Mucosa of descending colon (tissue), 3 donors: ENCODE data around the gene MAP3K8. TPM values are rescaled to one million over a fixed set of nuclear protein-coding genes. Genes with fewer than 3 reads are reported as not detected.

Experiments
- ATAC-seq: fragments of 200-7000 bp; cut with Tn5 transposase; one replicate; pipeline ENCODE4 v1.9.1; 2020; ENCODE audit warnings: mild to moderate bottlenecking, moderate library complexity
- DNase-seq, 3 donors: peaks; one replicate each; pipeline ENCODE4 v3.0.0-alpha.2; 2020
- H3K36me3 ChIP-seq: fragments of 200-600 bp; one replicate; pipeline ENCODE4 v1.8.0; 2021; ENCODE audit warnings: low read depth, mild to moderate bottlenecking
- H3K4me1 ChIP-seq: fragments of 200-600 bp; one replicate; pipeline ENCODE4 v1.8.0; 2021; ENCODE audit warnings: low read depth, mild to moderate bottlenecking
- H3K4me3 ChIP-seq: fragments of 200-600 bp; one replicate; pipeline ENCODE4 v1.8.0; 2021; ENCODE audit warnings: mild to moderate bottlenecking
- H3K9me3 ChIP-seq: fragments of 200-600 bp; one replicate; pipeline ENCODE4 v1.8.0; 2021; ENCODE audit warnings: mild to moderate bottlenecking
- intact Hi-C, 2 donors: fragments of 100-400 bp; cut with DNase I in 1 of 2; cut with micrococcal nuclease in 1 of 2; formaldehyde crosslinking; loops; one replicate each; pipeline versions ENCODE4 v1.11.0 to v1.11.1; 2022; cut with DNase I, micrococcal nuclease
- long read RNA-seq, 2 donors: library from polyadenylated mRNA; unstranded; transcript quantifications; one replicate each; pipeline ENCODE4 v2.0.0, GENCODE V29; 2019 to 2021
- total RNA-seq, 3 donors: library from RNA; stranded (reverse); fragmentation: NEBNext Ultra II Directional in 2 of 3; extraction: Animal tissue kit (Norgen Biotek cat#: 25700) in 2 of 3; gene quantifications; one replicate each; pipeline versions ENCODE4 v1.2.1 to v1.2.4, GENCODE V29; 2021 to 2023
- TF ChIP-seq, protein P1 (sequence below): fragments of 200-600 bp; IDR thresholded peaks from one replicate; pipeline ENCODE4 v1.8.0; 2022; ENCODE audit warnings: antibody characterized with exemption, mild to moderate bottlenecking
- donor health status: DM: no; HTN: no; CAD: no; lungs with moderate emphysema.
- donor health status: DM: no; HTN: no; CAD: no.
- donor health status: DM: no; HTN: yes; CAD: no.

MAP3K8 gene
- 10 to 100 TPM; 12.3 to 20.3 (median 18.1) TPM for total RNA-seq
- long read RNA-seq, donor 1, partial matches to known transcripts: 1 of 13 reads
- long read RNA-seq, donor 1, other reads (novel, unspliced or antisense): 9 of 13 reads
- long read RNA-seq, donor 2, partial matches to known transcripts: 0 of 8 reads
- long read RNA-seq, donor 2, other reads (novel, unspliced or antisense): 6 of 8 reads

DNA sequence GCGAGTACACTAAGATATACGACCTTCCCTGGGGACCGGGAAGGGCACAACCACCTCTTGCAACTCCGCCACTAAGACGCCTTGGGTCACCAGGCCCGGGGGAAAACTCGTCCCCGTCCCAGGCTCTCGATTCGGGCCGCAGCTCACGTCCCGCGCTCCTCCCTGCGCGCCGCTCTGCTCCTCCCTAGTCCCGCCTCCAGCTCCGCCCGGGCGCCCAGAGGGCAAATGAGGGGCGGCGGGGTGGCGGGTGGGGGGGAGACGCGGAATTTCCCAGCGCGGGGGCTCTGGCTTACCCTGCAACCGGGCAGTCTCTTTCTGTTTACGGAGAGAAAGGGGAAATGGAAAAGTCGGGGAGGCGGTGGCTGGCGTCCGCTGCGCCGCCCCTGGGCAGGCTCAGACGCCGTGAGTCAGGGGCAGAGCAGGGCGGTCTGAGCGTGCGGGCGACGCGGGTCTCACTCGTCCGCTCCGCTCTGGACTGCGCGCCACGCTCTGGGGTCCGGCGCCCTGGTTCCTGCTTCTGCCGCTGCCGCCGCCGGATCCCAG is at the start of gene MAP3K8:
MAP3K8 (plus strand) TSS at position 455 of the 543 bp plus-strand sequence. CDS start 4,755 bp downstream, outside the sequence.
- DNase-seq (peak; percentile 91 to 95 (median 94)), ATAC-seq (peak; percentile 82)
- H3K36me3 ChIP-seq: no peaks in the 10 kb centered on the region
- H3K9me3 ChIP-seq: no peaks in the 10 kb centered on the region
- peaks cover 18% of the 10 kb centered on the region for H3K4me1 ChIP-seq
- intact Hi-C loops: no loop called here
- H3K4me3 ChIP-seq: peak within 1 kb of the TSS; percentile 83
- TF ChIP-seq, protein P1, sequence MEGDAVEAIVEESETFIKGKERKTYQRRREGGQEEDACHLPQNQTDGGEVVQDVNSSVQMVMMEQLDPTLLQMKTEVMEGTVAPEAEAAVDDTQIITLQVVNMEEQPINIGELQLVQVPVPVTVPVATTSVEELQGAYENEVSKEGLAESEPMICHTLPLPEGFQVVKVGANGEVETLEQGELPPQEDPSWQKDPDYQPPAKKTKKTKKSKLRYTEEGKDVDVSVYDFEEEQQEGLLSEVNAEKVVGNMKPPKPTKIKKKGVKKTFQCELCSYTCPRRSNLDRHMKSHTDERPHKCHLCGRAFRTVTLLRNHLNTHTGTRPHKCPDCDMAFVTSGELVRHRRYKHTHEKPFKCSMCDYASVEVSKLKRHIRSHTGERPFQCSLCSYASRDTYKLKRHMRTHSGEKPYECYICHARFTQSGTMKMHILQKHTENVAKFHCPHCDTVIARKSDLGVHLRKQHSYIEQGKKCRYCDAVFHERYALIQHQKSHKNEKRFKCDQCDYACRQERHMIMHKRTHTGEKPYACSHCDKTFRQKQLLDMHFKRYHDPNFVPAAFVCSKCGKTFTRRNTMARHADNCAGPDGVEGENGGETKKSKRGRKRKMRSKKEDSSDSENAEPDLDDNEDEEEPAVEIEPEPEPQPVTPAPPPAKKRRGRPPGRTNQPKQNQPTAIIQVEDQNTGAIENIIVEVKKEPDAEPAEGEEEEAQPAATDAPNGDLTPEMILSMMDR: no peak

DNA sequence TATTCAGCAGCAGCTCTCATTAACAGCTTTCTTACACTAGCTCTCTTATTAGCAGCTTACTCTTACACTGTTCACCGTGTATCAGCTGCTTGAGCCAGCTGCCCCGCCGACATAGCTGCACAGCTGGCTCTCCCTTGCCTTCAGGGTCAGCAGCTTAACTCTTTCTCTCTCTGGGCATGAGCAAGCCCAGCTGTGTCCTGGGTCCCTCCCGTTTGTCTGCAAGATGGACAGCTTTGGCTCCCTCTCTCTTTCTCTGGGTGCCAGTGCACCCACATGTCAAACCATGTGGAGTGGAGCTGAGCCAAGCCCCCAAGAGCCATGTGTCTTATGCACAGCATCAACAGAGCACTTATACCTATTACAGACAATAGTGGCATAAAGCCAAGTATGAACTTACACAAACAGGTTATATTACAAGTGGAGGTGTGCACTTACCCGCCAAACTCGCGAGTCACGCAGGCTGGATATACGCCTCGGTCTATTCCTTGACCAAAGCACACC is 49.2 kb upstream of the MAP3K8 start:
- TF ChIP-seq, protein P1: no peak
- no peaks in the 10 kb centered on the region for H3K36me3 ChIP-seq
- peak in 1 of 3 donors; percentile 18 for DNase-seq
- peak; percentile 63 for ATAC-seq
- no peaks in the 10 kb centered on the region for H3K4me1 ChIP-seq
- H3K4me3 ChIP-seq: no peak overlapping the region
- H3K9me3 ChIP-seq: no peaks in the 10 kb centered on the region
- intact Hi-C loops: no loop called here

DNA sequence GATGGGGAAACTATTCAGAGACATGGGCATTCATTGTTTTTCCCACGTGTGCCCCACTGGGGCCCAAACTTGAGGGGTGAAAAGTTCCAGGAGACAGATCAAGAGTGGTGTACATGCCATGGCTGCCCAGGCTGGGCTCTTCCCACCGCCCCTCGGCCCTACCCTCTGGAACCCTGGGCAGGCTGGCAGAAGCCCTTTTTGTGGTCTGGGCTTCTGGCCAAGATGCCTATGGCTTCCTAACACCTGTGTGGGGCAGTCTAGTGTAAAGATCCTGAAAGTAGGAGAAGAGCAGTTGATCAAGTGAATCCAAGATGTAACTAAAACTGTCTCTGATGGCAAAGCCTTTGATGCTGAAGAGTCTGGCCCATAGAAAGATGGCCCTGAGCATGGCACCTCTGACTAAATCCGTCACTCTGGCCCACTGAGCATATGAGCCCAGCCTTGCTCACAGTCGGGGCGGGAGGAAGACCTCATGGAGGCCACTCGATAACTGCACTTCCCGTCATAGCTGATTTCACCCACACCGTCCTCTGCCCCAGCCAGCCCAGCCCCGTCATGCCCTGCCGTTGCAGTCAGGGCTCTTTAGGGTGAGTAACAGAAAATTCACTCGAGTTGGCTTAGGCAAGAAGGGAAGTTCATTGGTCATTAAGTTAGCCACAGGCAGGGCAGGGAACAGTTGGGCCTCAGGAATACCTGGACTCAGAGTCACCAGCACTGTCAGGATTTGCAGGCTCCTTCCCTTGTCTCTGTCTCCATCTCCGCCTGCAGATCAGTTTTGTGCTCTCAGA is 47.0 kb upstream of the MAP3K8 start:
- intact Hi-C loops: no loop called here
- no peaks in the 10 kb centered on the region for H3K36me3 ChIP-seq
- no peak for ATAC-seq

DNA sequence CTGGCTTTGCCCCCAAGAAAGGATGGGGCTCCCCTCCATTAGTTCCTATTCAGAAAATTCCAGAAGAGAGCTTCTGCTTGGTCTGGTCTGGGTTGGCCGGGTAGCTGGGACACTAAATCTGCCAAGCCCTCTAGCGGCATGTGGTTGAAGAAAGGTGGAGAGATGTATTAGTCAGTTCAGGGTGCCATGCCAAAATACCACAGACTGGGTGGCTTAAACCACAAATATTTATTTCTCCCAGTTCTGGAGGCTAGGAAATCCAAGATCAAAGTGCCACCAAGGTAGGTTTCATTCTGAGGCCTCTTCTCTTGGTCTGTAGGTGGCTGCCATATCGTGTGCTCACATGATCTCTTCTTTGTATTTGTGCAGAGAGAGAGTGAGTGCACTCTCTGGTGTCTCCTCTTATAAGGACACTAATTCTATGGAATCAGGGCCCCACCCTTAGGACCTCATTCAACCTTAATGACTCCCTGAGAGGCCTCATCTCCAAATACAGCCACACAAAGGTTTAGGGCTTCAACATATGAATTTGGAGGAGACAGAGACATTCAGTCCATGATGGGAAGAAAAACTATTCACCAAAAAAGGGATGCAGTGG is 46.2 kb upstream of the MAP3K8 start:
- Histone ChIP-seq H3K9me3 (no peaks in the 10 kb centered on the region), H3K4me3 (no peak overlapping the region), H3K36me3 (no peaks in the 10 kb centered on the region), H3K4me1 (peaks cover 4% of the 10 kb centered on the region)
- TF ChIP-seq, protein P1: no peak
- ATAC-seq (no peak), DNase-seq (no peak)
- intact Hi-C loops: no loop called here

More for the DNA sequence above, 47.0 kb upstream of the MAP3K8 start:
- no peak for DNase-seq
- TF ChIP-seq, protein P1: no peak
- H3K4me1 ChIP-seq: no peaks in the 10 kb centered on the region
- H3K4me3 ChIP-seq: no peak overlapping the region
- no peaks in the 10 kb centered on the region for H3K9me3 ChIP-seq

DNA sequence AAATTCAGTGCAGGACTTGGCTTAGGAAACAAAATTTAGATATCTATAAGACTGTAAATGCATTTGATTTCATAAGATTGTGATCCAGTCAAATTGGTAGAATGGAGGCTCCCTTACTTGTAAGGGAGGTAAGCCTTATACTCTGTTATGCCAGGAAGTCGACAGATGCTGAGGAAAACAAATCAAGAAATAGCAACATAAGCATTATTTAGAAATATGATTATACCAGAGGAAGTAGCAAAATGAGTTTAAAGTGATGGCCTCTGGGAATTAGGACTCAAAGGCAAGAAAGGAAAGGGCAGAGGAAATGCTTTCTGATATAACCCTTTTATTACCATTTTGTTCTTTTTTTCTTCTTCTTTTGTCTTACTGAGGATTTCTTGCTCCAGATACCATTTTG is 44.4 kb upstream of the MAP3K8 start:
- H3K9me3 ChIP-seq: no peaks in the 10 kb centered on the region
- intact Hi-C loops: no loop called here
- TF ChIP-seq, protein P1: no peak

More for the DNA sequence above, 44.4 kb upstream of the MAP3K8 start:
- Histone ChIP-seq H3K36me3 (no peaks in the 10 kb centered on the region), H3K4me1 (peaks cover 6% of the 10 kb centered on the region), H3K4me3 (no peak overlapping the region)
- ATAC-seq (no peak), DNase-seq (no peak)
